Measurements from ENCODE around the gene NDUFS1. TPM values are rescaled to one million over a fixed set of nuclear protein-coding genes. Genes with fewer than 3 reads are reported as not detected.
"Not testable (repeated sequence)": the region's sequence is repeated elsewhere in the genome, so short reads cannot be mapped to it uniquely, and the experiment has no call there.

NDUFS1 gene
- total RNA-seq, 2 donors from 2014 or later = 236 to 289 TPM

GRCh38 chr2:206080927-206081326 is 78.3 kb downstream of the NDUFS1 start:
- DNase-seq (no peak), ATAC-seq (no peak)
- intact Hi-C loops (cut with DNase I) = no loop called here

- ATAC-seq (no peak), DNase-seq (no peak)
- intact Hi-C loops (cut with DNase I) = no loop called here
These were observed 79.4 kb downstream of the NDUFS1 start for GRCh38 chr2:206079699-206080465.

GRCh38 chr2:206077879-206078278 is 81.4 kb downstream of the NDUFS1 start:
- DNase-seq; ATAC-seq; intact Hi-C loops (cut with DNase I): not testable (repeated sequence)

- no peak for DNase-seq
- intact Hi-C loops (cut with DNase I) = no loop called here
- no peak for ATAC-seq
These were observed 84.1 kb downstream of the NDUFS1 start for GRCh38 chr2:206075113-206075512.

GRCh38 chr2:206071807-206072206 is 87.4 kb downstream of the NDUFS1 start:
- intact Hi-C loops (cut with DNase I) = no loop called here
- DNase-seq = no peak
- no peak for ATAC-seq

GRCh38 chr2:206069417-206069816 is 89.8 kb downstream of the NDUFS1 start:
- ATAC-seq (no peak), DNase-seq (no peak)
- intact Hi-C loops (cut with DNase I) = no loop called here

- intact Hi-C loops (cut with DNase I) = no loop called here
- ATAC-seq (no peak), DNase-seq (no peak)
These were observed 91.0 kb downstream of the NDUFS1 start for GRCh38 chr2:206068207-206068606.

Other genes starting within 250 kb of the NDUFS1 start
- 10 to 100 TPM; 10.8 to 15.1 TPM for gene INO80D, start 73.3 kb downstream of the NDUFS1 start, total RNA-seq
- 100 to 1,000 TPM; 308 to 357 TPM for gene EEF1B2, start 451 bp upstream of the NDUFS1 start, total RNA-seq
- 10 to 100 TPM in 1 of 2 donors, 1 to 10 TPM in 1; 8.5 to 10.4 TPM for gene ZDBF2, start 115.2 kb upstream of the NDUFS1 start, total RNA-seq

Data from left cardiac atrium (tissue), 4 donors.